ENCODE measurements around the gene PRR12.

The PRR12 gene

GRCh38 chr19:49651029-49651819 is 60.2 kb downstream of the PRR12 start:
- no peak for DNase-seq

GRCh38 chr19:49651820-49652550 is 61.0 kb downstream of the PRR12 start:
- no peak for DNase-seq

- no peak for DNase-seq
Measured at GRCh38 chr19:49652551-49653465, 61.8 kb downstream of the PRR12 start.

GRCh38 chr19:49653466-49653806 is 62.5 kb downstream of the PRR12 start:
- no peak for DNase-seq

GRCh38 chr19:49654581-49654980 is 63.6 kb downstream of the PRR12 start:
- no peak for DNase-seq

- DNase-seq = no peak
Measured at GRCh38 chr19:49655570-49656455, 64.8 kb downstream of the PRR12 start.

GRCh38 chr19:49656456-49657109 is 65.6 kb downstream of the PRR12 start:
- no peak for DNase-seq

- DNase-seq = no peak
Measured at GRCh38 chr19:49657493-49658138, 66.6 kb downstream of the PRR12 start.

- no peak for DNase-seq
Measured at GRCh38 chr19:49658139-49658517, 67.1 kb downstream of the PRR12 start.

GRCh38 chr19:49658566-49659442 is 67.8 kb downstream of the PRR12 start:
- DNase-seq = no peak

GRCh38 chr19:49660338-49660961 is 69.5 kb downstream of the PRR12 start:
- no peak for DNase-seq

GRCh38 chr19:49662011-49662410 is 71.0 kb downstream of the PRR12 start:
- DNase-seq = no peak

- DNase-seq = no peak
Measured at GRCh38 chr19:49663224-49663623, 72.2 kb downstream of the PRR12 start.

GRCh38 chr19:49664171-49665035 is 73.4 kb downstream of the PRR12 start:
- peak; percentile 48 to 82 for DNase-seq

GRCh38 chr19:49665036-49665350 is 74.0 kb downstream of the PRR12 start:
- no peak for DNase-seq

GRCh38 chr19:49665351-49666119 is 74.6 kb downstream of the PRR12 start, which contains the start of the genes BCL2L12 and IRF3:
TSS of gene BCL2L12 (plus strand) at chr19:49665933. CDS start at chr19:49666693, 760 bp downstream.
TSS of gene IRF3 (minus strand) at chr19:49665857. CDS start at chr19:49664838, 1,019 bp downstream.
- peak; percentile 88 to 95 for DNase-seq

- DNase-seq = peak; percentile 37 to 75
Measured at GRCh38 chr19:49666120-49666444, 75.1 kb downstream of the PRR12 start.

GRCh38 chr19:49667473-49667872 is 76.5 kb downstream of the PRR12 start:
- DNase-seq = no peak

Measured in NCI-H524 (cell line).